Activated CD8-positive, alpha-beta T cell treated with anti-CD3 and anti-CD28 coated beads for 36 hours (primary cell): ENCODE measurements around the gene HIP1R. TPM values are rescaled to one million over a fixed set of nuclear protein-coding genes. Genes with fewer than 3 reads are reported as not detected.

Source experiments
- ATAC-seq: fragments of 200-7000 bp; cut with Tn5 transposase; one replicate; pipeline ENCODE4 v1.10.0; 2021; ENCODE audit warnings: mild to moderate bottlenecking, moderate library complexity
- CTCF ChIA-PET: fragments of 350-600 bp; sonication (Branson Sonifier 250); formaldehyde crosslinking; loops from one replicate; lab custom pipeline; 2021; ENCODE audit warnings: antibody characterized with exemption; lab: Charles Lee
- POLR2A ChIA-PET: fragments of 350-600 bp; sonication (Branson Sonifier 250); formaldehyde crosslinking; loops from one replicate; lab custom pipeline; 2021; ENCODE audit warnings: antibody characterized with exemption; lab: Charles Lee
- DNase-seq: peaks from one replicate; pipeline ENCODE4 v3.0.0-alpha.2; 2020
- H3K27ac Mint-ChIP-seq: one replicate; pipeline ENCODE4 v1.8.0; 2021; ENCODE audit warnings: mild to moderate bottlenecking, mixed read lengths
- H3K27me3 Mint-ChIP-seq: one replicate; pipeline ENCODE4 v1.8.0; 2021; ENCODE audit warnings: mixed read lengths
- H3K36me3 Mint-ChIP-seq: one replicate; pipeline ENCODE4 v1.8.0; 2021; ENCODE audit warnings: low read depth, mixed read lengths
- H3K4me1 Mint-ChIP-seq: one replicate; pipeline ENCODE4 v1.8.0; 2021; ENCODE audit warnings: low read depth, mixed read lengths
- H3K4me3 Mint-ChIP-seq: one replicate; pipeline ENCODE4 v1.8.0; 2021; ENCODE audit warnings: mild to moderate bottlenecking, moderate library complexity, mixed read lengths
- H3K9me3 Mint-ChIP-seq: one replicate; pipeline ENCODE4 v1.8.0; 2021; ENCODE audit warnings: mixed read lengths
- CTCF ChIP-seq: fragments of 200-600 bp; IDR thresholded peaks from one replicate; pipeline ENCODE4 v1.8.0; 2022; ENCODE audit warnings: antibody characterized with exemption, mild to moderate bottlenecking
- intact Hi-C: fragments of 100-400 bp; cut with micrococcal nuclease; formaldehyde crosslinking; loops from one replicate; pipeline ENCODE4 v1.10.0; 2022
- total RNA-seq, 2 experiments: library from RNA; stranded (reverse); gene quantifications; one replicate each; pipeline ENCODE4 v1.2.3, GENCODE V29; 2021

Gene HIP1R
- total RNA-seq, 2 experiments from 2014 or later, result 22.8 to 22.9 TPM

- Mint-ChIP-seq H3K27me3 (no peaks in the 10 kb centered on the region), H3K9me3 (no peaks in the 10 kb centered on the region), H3K4me1 (peaks cover 8% of the 10 kb centered on the region), H3K36me3 (peaks cover 32% of the 10 kb centered on the region), H3K27ac (no peak overlapping the region), H3K4me3 (no peak overlapping the region)
- ChIA-PET POLR2A (interaction anchor here (0.7 kb wide), 1 partner anchor 32 kb away, joined by 4 read pairs; no protein-coding TSS in a partner anchor), CTCF (interaction anchor here (1.6 to 3.3 kb wide), 2 partner anchors 14 to 87 kb away, joined by 11 to 12 read pairs; no protein-coding TSS in a partner anchor)
- intact Hi-C loops, result no loop called here
- TF ChIP-seq CTCF, result no peak
- no peak for ATAC-seq
- DNase-seq, result no peak
Measured at GRCh38 chr12:122866379-122866778, 31.1 kb downstream of the HIP1R start.

- peaks cover 32% of the 10 kb centered on the region for H3K36me3 Mint-ChIP-seq
Measured at GRCh38 chr12:122866950-122867607, 31.8 kb downstream of the HIP1R start.

GRCh38 chr12:122867691-122868461 lies 32.6 kb downstream of the HIP1R start:
- Mint-ChIP-seq H3K4me3 (no peak overlapping the region), H3K4me1 (peaks cover 23% of the 10 kb centered on the region), H3K27me3 (no peaks in the 10 kb centered on the region), H3K27ac (no peak overlapping the region), H3K36me3 (peaks cover 32% of the 10 kb centered on the region), H3K9me3 (no peaks in the 10 kb centered on the region)
- ATAC-seq, result no peak
- no peak for DNase-seq
- no peak for TF ChIP-seq CTCF
- intact Hi-C loops, result no loop called here
- ChIA-PET CTCF (interaction anchor here (1.0 to 1.6 kb wide), 4 partner anchors 15 to 86 kb away, joined by 3 to 12 read pairs (median 3); no protein-coding TSS in a partner anchor), POLR2A (interaction anchor here (1.2 kb wide), 1 partner anchor 99 kb away, joined by 3 read pairs; the partner anchor contains the start of gene ABCB9)

More at GRCh38 chr12:122866950-122867607, 31.8 kb downstream of the HIP1R start:
- intact Hi-C loops, result no loop called here
- H3K9me3 Mint-ChIP-seq, result no peaks in the 10 kb centered on the region
- H3K27me3 Mint-ChIP-seq, result no peaks in the 10 kb centered on the region
- peaks cover 15% of the 10 kb centered on the region for H3K4me1 Mint-ChIP-seq
- POLR2A ChIA-PET, result no interaction called here
- CTCF ChIA-PET, result interaction anchor here (1.0 to 1.6 kb wide), 4 partner anchors 15 to 86 kb away, joined by 3 to 12 read pairs (median 3); no protein-coding TSS in a partner anchor
- H3K27ac Mint-ChIP-seq, result no peak overlapping the region
- TF ChIP-seq CTCF, result no peak
- no peak overlapping the region for H3K4me3 Mint-ChIP-seq
- ATAC-seq, result no peak
- no peak for DNase-seq

- DNase-seq (no peak), ATAC-seq (no peak)
- CTCF ChIA-PET, result interaction anchor here (1.0 to 6.2 kb wide), 3 partner anchors 8 to 84 kb away, joined by 3 to 55 read pairs (median 5); no protein-coding TSS in a partner anchor
- no peak overlapping the region for H3K4me3 Mint-ChIP-seq
- peaks cover 32% of the 10 kb centered on the region for H3K36me3 Mint-ChIP-seq
- H3K9me3 Mint-ChIP-seq, result no peaks in the 10 kb centered on the region
- POLR2A ChIA-PET, result interaction anchor here (1.2 kb wide), 1 partner anchor 98 kb away, joined by 3 read pairs; the partner anchor contains the start of gene ABCB9
- H3K4me1 Mint-ChIP-seq, result peaks cover 30% of the 10 kb centered on the region
- no peak overlapping the region for H3K27ac Mint-ChIP-seq
- intact Hi-C loops, result no loop called here
- TF ChIP-seq CTCF, result no peak
- peaks cover under 1% of the 10 kb centered on the region for H3K27me3 Mint-ChIP-seq
Measured at GRCh38 chr12:122868471-122869177, 33.4 kb downstream of the HIP1R start.
